NCI-H146 (cell line): Measurements from ENCODE around the gene CHRM5.
"Not testable (repeated sequence)": the region's sequence is repeated elsewhere in the genome, so short reads cannot be mapped to it uniquely, and the experiment has no call there.

Source experiments
- DNase-seq: peaks from one replicate; lab custom pipeline; 2025; lab: John Stamatoyannopoulos, UW

CHRM5 gene

GRCh38 chr15:33988384-33988783 lies 20.1 kb downstream of the CHRM5 start:
- peak; percentile 20 for DNase-seq

DNA sequence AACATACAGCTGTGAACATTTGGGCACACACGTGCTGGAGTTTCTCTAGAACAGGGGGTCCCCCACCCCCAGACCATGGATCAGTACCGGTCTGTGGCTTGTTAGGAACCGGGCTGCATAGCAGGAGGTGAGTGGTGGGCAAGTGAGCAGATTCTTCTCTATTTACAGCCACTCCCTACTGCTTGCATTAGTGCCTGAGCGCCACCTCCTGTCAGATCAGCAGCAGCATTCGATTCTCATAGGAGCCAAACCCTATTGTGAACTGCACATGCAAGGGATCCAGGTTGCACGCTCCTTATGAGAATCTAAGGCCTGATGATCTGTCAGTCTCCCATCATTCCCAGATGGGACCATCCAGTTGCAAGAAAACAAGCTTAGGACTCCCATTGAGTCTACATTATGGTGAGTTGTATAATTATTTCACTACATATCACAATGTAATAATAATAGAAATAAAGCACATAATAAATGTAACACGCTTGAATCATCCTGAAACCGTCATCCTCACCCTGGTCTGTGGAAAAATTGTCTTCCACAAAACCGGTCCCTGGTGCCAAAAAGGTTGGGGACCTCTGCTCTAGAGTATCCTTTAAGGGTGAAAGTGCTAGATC lies 25.8 kb downstream of the CHRM5 start:
- peak; percentile 24 for DNase-seq

- DNase-seq = not testable (repeated sequence)
Measured at GRCh38 chr15:33995666-33996065, 27.4 kb downstream of the CHRM5 start.

GRCh38 chr15:34001536-34001935 lies 33.2 kb downstream of the CHRM5 start:
- no peak for DNase-seq

DNA sequence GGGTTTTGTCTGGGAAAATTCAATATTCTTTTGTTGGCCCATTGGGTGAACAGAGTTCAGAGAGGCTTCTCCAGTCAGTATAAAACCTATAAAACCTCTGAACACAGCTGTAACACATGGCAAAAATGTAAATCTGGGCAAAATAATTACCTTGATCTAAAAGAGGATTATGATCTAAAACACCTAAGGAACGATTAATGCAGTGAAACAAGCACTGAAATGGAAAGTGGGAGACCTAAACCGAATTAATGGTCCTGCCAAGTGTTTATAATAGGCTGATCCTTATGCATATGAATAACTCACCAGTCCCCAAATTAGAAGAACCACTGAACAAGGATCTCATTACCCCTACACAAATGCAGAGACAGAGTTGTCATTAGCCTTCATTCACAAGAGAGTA lies 38.1 kb downstream of the CHRM5 start:
- DNase-seq = no peak

- DNase-seq = no peak
Measured at GRCh38 chr15:34009656-34010055, 41.4 kb downstream of the CHRM5 start.

DNA sequence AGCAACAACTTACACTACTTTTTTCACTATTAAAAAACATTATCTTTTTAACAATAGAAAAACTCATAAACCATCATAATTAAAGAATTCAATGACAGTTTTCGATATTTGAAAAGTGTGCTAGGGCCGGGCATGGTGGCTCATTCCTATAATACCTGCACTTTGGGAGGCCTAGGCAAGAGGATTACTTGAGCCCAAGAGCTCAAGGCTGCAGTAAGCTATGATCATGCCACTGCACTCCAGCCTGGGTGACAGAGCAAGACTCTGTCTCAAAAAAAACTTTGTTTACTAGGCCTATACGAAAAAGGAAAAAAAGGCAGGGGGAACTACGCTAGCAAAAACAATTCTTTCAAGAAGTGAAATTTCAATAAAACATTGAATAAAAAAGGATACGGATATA lies 42.6 kb downstream of the CHRM5 start:
- DNase-seq = no peak

GRCh38 chr15:34011481-34011880 lies 43.2 kb downstream of the CHRM5 start:
- DNase-seq = no peak

- DNase-seq = no peak
Measured at GRCh38 chr15:34012461-34013028, 44.2 kb downstream of the CHRM5 start.

- DNase-seq = no peak
Measured at GRCh38 chr15:34013746-34014145, 45.4 kb downstream of the CHRM5 start.

GRCh38 chr15:34014556-34014955 lies 46.3 kb downstream of the CHRM5 start:
- DNase-seq = no peak

DNA sequence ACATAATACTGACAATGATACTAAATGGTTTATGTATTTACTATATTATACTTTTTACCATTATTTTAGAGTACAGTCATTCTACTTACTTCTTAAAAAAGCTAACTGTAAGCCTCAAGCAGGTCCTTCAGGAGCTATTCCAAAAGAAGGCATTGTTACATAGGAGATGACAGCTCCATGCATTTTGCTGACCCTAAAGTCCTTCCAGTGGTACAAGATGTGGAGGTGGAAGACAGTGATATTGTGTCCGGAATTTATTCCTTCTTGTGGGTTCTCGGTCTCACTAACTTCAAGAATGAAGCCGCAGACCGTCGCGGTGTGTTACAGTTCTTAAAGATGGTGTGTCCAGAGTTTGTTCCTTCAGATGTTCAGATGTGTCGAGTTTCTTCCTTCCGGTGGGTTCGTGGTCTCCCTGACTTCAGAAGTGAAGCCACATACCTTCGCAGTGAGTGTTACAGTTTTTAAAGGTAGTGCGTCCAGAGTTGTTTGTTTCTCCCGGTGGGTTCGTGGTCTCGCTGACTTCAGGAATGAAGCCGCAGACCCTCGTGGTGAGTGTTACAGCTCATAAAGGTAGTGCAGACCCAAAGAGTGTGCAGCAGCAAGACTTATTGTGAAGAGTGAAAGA lies 49.8 kb downstream of the CHRM5 start:
- DNase-seq = no peak

- not testable (repeated sequence) for DNase-seq
Measured at GRCh38 chr15:34018738-34019137, 50.4 kb downstream of the CHRM5 start.

- no peak for DNase-seq
Measured at GRCh38 chr15:34019369-34019990, 51.2 kb downstream of the CHRM5 start.

GRCh38 chr15:34023907-34024306 lies 55.6 kb downstream of the CHRM5 start:
- no peak for DNase-seq

DNA sequence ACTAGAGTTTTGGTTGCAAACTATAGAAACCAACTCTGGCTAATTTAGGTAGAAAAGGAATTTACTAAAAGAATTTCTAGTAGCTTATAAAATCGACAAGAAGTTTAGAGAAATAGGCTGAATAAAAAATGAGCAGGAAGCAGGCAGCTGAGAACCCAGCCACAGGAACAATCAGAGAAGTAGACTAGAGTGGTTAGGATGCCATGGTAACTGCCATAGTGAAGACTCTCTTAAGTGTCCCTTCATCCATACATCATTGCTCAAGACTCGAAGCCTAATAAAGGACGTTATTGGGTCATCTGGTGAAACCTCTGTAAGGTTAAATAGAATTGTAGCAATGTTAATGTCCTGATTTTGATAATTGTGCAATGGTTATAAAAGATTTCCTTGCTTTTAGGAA lies 57.0 kb downstream of the CHRM5 start:
- DNase-seq = no peak

DNA sequence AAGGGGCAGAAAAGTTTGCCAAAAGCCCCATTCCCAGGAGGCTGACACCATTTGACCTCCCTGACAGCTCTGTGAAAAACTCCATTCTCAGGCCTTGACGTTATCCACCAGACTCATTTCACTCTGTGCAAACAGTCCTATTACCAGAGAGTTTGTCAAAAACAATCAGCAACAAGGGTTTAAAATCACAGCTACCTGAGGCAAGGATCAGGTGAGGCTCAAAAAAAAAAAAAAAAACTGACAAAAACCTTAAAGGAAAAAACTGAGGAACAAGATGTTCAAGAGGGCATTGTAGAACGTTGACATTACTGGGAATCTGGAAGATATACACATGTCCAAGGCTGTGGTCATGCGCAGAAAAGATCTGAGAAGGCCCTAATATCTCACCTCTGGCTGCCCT lies 59.3 kb downstream of the CHRM5 start:
- DNase-seq = no peak

GRCh38 chr15:34031987-34032760 lies 63.9 kb downstream of the CHRM5 start:
- DNase-seq = no peak

GRCh38 chr15:34038023-34038870 lies 70.0 kb downstream of the CHRM5 start:
- DNase-seq = peak; percentile 61

GRCh38 chr15:34038871-34039789 lies 70.8 kb downstream of the CHRM5 start, which contains the start of gene AVEN:
Gene AVEN (minus strand): TSS chr15:34039204. CDS start chr15:34039046, 158 bp downstream.
- DNase-seq = peak; percentile 51
